Endothelial cell of umbilical vein (primary cell): ENCODE results near the gene SYCP2. TPM values are rescaled to one million over a fixed set of nuclear protein-coding genes. Genes with fewer than 3 reads are reported as not detected.
"Not testable (repeated sequence)": the region's sequence is repeated elsewhere in the genome, so short reads cannot be mapped to it uniquely, and the experiment has no call there.

ENCODE experiments used
- BruUV-seq: library from RNA; stranded (reverse); fragments of 400-500 nt; replicated peaks from 2 replicates; lab custom pipeline; 2021; lab: Mats Ljungman, UMichigan
- CTCF ChIA-PET: fragments of 300-600, 350-600 bp; sonication (Branson Sonifier 250); formaldehyde crosslinking; loops from one replicate; lab custom pipeline; 2021; ENCODE audit warnings: antibody characterized with exemption, inconsistent platforms; lab: Charles Lee
- POLR2A ChIA-PET: fragments of 300-600, 350-600 bp; sonication (Branson Sonifier 250); formaldehyde crosslinking; loops from one replicate; lab custom pipeline; 2021; ENCODE audit warnings: antibody characterized with exemption, inconsistent platforms; lab: Charles Lee
- DNase-seq: peaks from one replicate; pipeline ENCODE4 v3.0.0-alpha.2; 2011; ENCODE audit warnings: low read depth, low spot score
- FAIRE-seq: peaks from 2 replicates; lab custom pipeline; 2011; peaks lifted over from hg19 to GRCh38; lab: Jason Lieb, UNC
- H2AFZ ChIP-seq: 2 replicates; pipeline ENCODE4 v1.6.0; 2012; ENCODE audit warnings: low read depth, low read length, control low read depth, inconsistent platforms
- H3K27ac ChIP-seq: 2 replicates; pipeline ENCODE4 v1.5.1; 2011; ENCODE audit warnings: low read depth, mild to moderate bottlenecking, control low read depth, low read length, moderate library complexity; ENCODE audit not compliant: insufficient read depth
- H3K27me3 ChIP-seq, 2 experiments: 2 replicates each; pipeline versions ENCODE4 v1.6.0 to v1.6.1; 2011; ENCODE audit warnings: low read length in 2 of 2, mixed read lengths in 1 of 2; ENCODE audit not compliant: control insufficient read depth in 2 of 2, insufficient read depth in 2 of 2
- H3K36me3 ChIP-seq, 2 experiments: 2 replicates in 1 of 2; 3 replicates in 1 of 2; pipeline ENCODE4 v1.5.1; 2011; ENCODE audit warnings: low read length in 2 of 2, mild to moderate bottlenecking in 1 of 2, moderate library complexity in 1 of 2; ENCODE audit not compliant: control insufficient read depth in 2 of 2, insufficient read depth in 2 of 2; ENCODE audit errors: extremely low read depth in 1 of 2
- H3K4me1 ChIP-seq: 3 replicates; pipeline ENCODE4 v1.5.1; 2011; ENCODE audit warnings: mild to moderate bottlenecking, low read length; ENCODE audit not compliant: control insufficient read depth, insufficient read depth; ENCODE audit errors: extremely low read depth
- H3K4me2 ChIP-seq: 2 replicates; pipeline ENCODE4 v1.6.1; 2011; ENCODE audit warnings: low read length, control low read depth, mixed read lengths; ENCODE audit not compliant: insufficient read depth
- H3K4me3 ChIP-seq, 3 experiments: fragments of 200-600 bp in 1 of 3; sonication (generic), shearing (Covaris generic) in 1 of 3; replicated peaks in 1 of 3; 2 replicates each; pipeline ENCODE4 v1.5.1; 2011 to 2016; ENCODE audit warnings: control low read depth in 3 of 3, low read length in 3 of 3, mild to moderate bottlenecking in 2 of 3, inconsistent platforms in 1 of 3, low read depth in 1 of 3, moderate library complexity in 1 of 3; ENCODE audit not compliant: insufficient read depth in 1 of 3
- H3K79me2 ChIP-seq: 2 replicates; pipeline ENCODE4 v1.6.0; 2012; ENCODE audit warnings: low read length, inconsistent platforms; ENCODE audit not compliant: control insufficient read depth, insufficient read depth
- H3K9ac ChIP-seq: replicated peaks from 2 replicates; pipeline ENCODE3; 2011; ENCODE audit warnings: low read length, control low read depth; ENCODE audit not compliant: insufficient read depth; ENCODE audit errors: extremely low read depth
- H3K9me1 ChIP-seq: replicated peaks from 3 replicates; pipeline ENCODE4 v1.6.0; 2011; ENCODE audit warnings: mild to moderate bottlenecking, low read length; ENCODE audit not compliant: control insufficient read depth, insufficient read depth; ENCODE audit errors: extremely low read depth
- H3K9me3 ChIP-seq: replicated peaks from 2 replicates; pipeline ENCODE4 v1.5.1; 2012; ENCODE audit warnings: low read length, inconsistent platforms; ENCODE audit not compliant: control insufficient read depth, insufficient read depth
- H4K20me1 ChIP-seq: replicated peaks from 2 replicates; pipeline ENCODE3; 2011; ENCODE audit warnings: mild to moderate bottlenecking, low read length; ENCODE audit not compliant: control insufficient read depth, insufficient read depth; ENCODE audit errors: extremely low read depth
- CTCF ChIP-seq, 2 donors: IDR thresholded peaks; 1 replicate in 1 of 2; 2 replicates in 1 of 2; pipeline ENCODE4 v1.5.1; 2011; ENCODE audit warnings: low read length in 2 of 2, mild to moderate bottlenecking in 2 of 2, moderate library complexity in 2 of 2, control low read depth in 1 of 2, inconsistent platforms in 1 of 2, low read depth in 1 of 2; ENCODE audit not compliant: insufficient read depth in 1 of 2; ENCODE audit errors: extremely low read depth in 1 of 2
- EZH2 ChIP-seq: IDR thresholded peaks from 2 replicates; pipeline ENCODE4 v1.6.1; 2012; ENCODE audit warnings: borderline replicate concordance, low read depth, mild to moderate bottlenecking, moderate library complexity, low read length, inconsistent platforms; ENCODE audit not compliant: severe bottlenecking
- GATA2 ChIP-seq: IDR thresholded peaks from 2 replicates; pipeline ENCODE4 v1.7.0; 2011; ENCODE audit warnings: low read depth, mild to moderate bottlenecking, moderate library complexity, mixed read lengths, low read length; ENCODE audit not compliant: insufficient read length, insufficient read depth
- JUN ChIP-seq: IDR thresholded peaks from 2 replicates; pipeline ENCODE4 v1.6.1; 2011; ENCODE audit warnings: borderline replicate concordance, low read depth; ENCODE audit not compliant: insufficient read length, insufficient read depth
- MAX ChIP-seq: IDR thresholded peaks from 2 replicates; pipeline ENCODE4 v1.6.1; 2011; ENCODE audit not compliant: insufficient read depth, insufficient read length
- MYC ChIP-seq: IDR thresholded peaks from one replicate; pipeline ENCODE4 v1.6.1; 2011; ENCODE audit warnings: mild to moderate bottlenecking, low read depth, low read length
- POLR2A ChIP-seq: IDR thresholded peaks from 2 replicates; pipeline ENCODE4 v1.6.1; 2012; ENCODE audit warnings: low read depth, mild to moderate bottlenecking, control low read depth, low read length
- dilution Hi-C: fragments of 300-500 bp; cut with MboI; formaldehyde crosslinking; loops from one replicate; pipeline ENCODE4 v1.15.0; 2019; ENCODE audit warnings: low sequenced_read_pairs; ENCODE audit not compliant: extremely low pct_ligation_motif_present
- intact Hi-C: fragments of 100-400 bp; cut with micrococcal nuclease; formaldehyde crosslinking; loops from one replicate; pipeline ENCODE4 v1.10.0; 2022
- polyA plus RNA-seq, 4 experiments: library from polyadenylated mRNA; depleted of rRNA in 3 of 4; stranded (reverse) in 3 of 4; unstranded in 1 of 4; fragments of >200 nt; gene quantifications; 2 replicates each; pipeline versions ENCODE4 v1.2.1 to v1.2.3, GENCODE V29; 2011 to 2012; ENCODE audit warnings: missing spikeins in 1 of 4
- total RNA-seq: library from RNA; stranded (reverse); gene quantifications from 2 replicates; pipeline ENCODE4 v1.2.3, GENCODE V29; 2021

Gene SYCP2
- total and polyA plus RNA-seq, 2 donors (not counting 3 experiments of a cell fraction or from before 2014, with no cell fraction given): 0.07 to 0.35 TPM

GRCh38 chr20:59858425-59858824 lies 75.0 kb downstream of the SYCP2 start:
- H2AFZ ChIP-seq: no peak overlapping the region
- intact Hi-C loops (no loop called here), dilution Hi-C loops (no loop called here)
- no peaks in the 10 kb centered on the region for H3K4me1 ChIP-seq
- TF ChIP-seq MAX: no peak
- TF ChIP-seq EZH2: no peak
- TF ChIP-seq GATA2: no peak
- TF ChIP-seq JUN: no peak
- ChIA-PET CTCF (no interaction called here), POLR2A (no interaction called here)
- H3K4me2 ChIP-seq: no peak overlapping the region
- DNase-seq (no peak), FAIRE-seq (no peak)
- no peaks in the 10 kb centered on the region for H3K36me3 ChIP-seq
- no peak overlapping the region for H3K27ac ChIP-seq
- H3K9me1 ChIP-seq: no peaks in the 10 kb centered on the region
- H3K27me3 ChIP-seq: no peaks in the 10 kb centered on the region
- H3K79me2 ChIP-seq: no peaks in the 10 kb centered on the region
- H3K9me3 ChIP-seq: no peaks in the 10 kb centered on the region
- H3K4me3 ChIP-seq: no peak overlapping the region
- no TSS peak for BruUV-seq
- no peaks in the 10 kb centered on the region for H4K20me1 ChIP-seq
- H3K9ac ChIP-seq: no peak overlapping the region

GRCh38 chr20:59857966-59858365 lies 75.5 kb downstream of the SYCP2 start:
- Histone ChIP-seq H2AFZ (no peak overlapping the region), H3K9me3 (no peaks in the 10 kb centered on the region), H3K4me2 (no peak overlapping the region), H3K9ac (no peak overlapping the region), H3K27ac (no peak overlapping the region), H3K4me3 (no peak overlapping the region), H3K36me3 (no peaks in the 10 kb centered on the region), H3K27me3 (no peaks in the 10 kb centered on the region), H3K4me1 (no peaks in the 10 kb centered on the region), H3K79me2 (no peaks in the 10 kb centered on the region), H4K20me1 (no peaks in the 10 kb centered on the region), H3K9me1 (no peaks in the 10 kb centered on the region)
- dilution Hi-C loops (no loop called here), intact Hi-C loops (no loop called here)
- FAIRE-seq (no peak), DNase-seq (no peak)
- TF ChIP-seq POLR2A (no peak), JUN (no peak), CTCF (IDR thresholded peaks at IDR 0.05; ENCODE audit: extremely low read depth in 1 of 2, insufficient read depth in 1 of 2, low read depth in 1 of 2, low read length in 2 of 2) (no peak), MYC (no peak)
- ChIA-PET POLR2A (no interaction called here), CTCF (no interaction called here)
- no TSS peak for BruUV-seq

GRCh38 chr20:59856941-59857340 lies 76.5 kb downstream of the SYCP2 start:
- H3K4me3 ChIP-seq, H2AFZ ChIP-seq, H3K9me1 ChIP-seq, BruUV-seq, H3K9ac ChIP-seq, dilution Hi-C loops, H3K27ac ChIP-seq, H3K4me2 ChIP-seq, H3K36me3 ChIP-seq, intact Hi-C loops, DNase-seq, H3K27me3 ChIP-seq, H3K79me2 ChIP-seq, H4K20me1 ChIP-seq, FAIRE-seq, CTCF ChIA-PET, H3K4me1 ChIP-seq, H3K9me3 ChIP-seq, POLR2A ChIA-PET: not testable (repeated sequence)
